Kidney (tissue), 14 donors: ENCODE results near the gene PPP2R2C. TPM values are rescaled to one million over a fixed set of nuclear protein-coding genes. Genes with fewer than 3 reads are reported as not detected.

Experiments
- DNase-seq, 5 donors: peaks; one replicate each; pipeline ENCODE4 v3.0.0-alpha.2; 2013 to 2020
- FAIRE-seq: peaks from 2 replicates; lab custom pipeline; 2012; peaks lifted over from hg19 to GRCh38; lab: Jason Lieb, UNC
- H3K27ac ChIP-seq, 2 donors: one replicate each; pipeline ENCODE4 v1.7.0; 2013; ENCODE audit warnings: low read depth in 2 of 2, low read length in 2 of 2, inconsistent platforms in 1 of 2
- H3K27me3 ChIP-seq: one replicate; pipeline ENCODE4 v1.7.1; 2013; ENCODE audit warnings: low read length, inconsistent platforms; ENCODE audit not compliant: control insufficient read depth, insufficient read depth
- H3K36me3 ChIP-seq, 3 donors: one replicate each; pipeline versions ENCODE4 v1.7.0 to v1.7.1; 2013; ENCODE audit warnings: low read length in 3 of 3, control low read depth in 1 of 3, inconsistent platforms in 1 of 3; ENCODE audit not compliant: insufficient read depth in 3 of 3, control insufficient read depth in 2 of 3
- H3K4me1 ChIP-seq, 3 donors: one replicate each; pipeline versions ENCODE4 v1.7.0 to v1.7.1; 2013; ENCODE audit warnings: low read length in 3 of 3, inconsistent platforms in 1 of 3, low read depth in 1 of 3; ENCODE audit not compliant: control insufficient read depth in 2 of 3, insufficient read depth in 2 of 3
- H3K4me3 ChIP-seq, 3 donors: one replicate each; pipeline versions ENCODE4 v1.7.0 to v1.8.1; 2013; ENCODE audit warnings: low read length in 3 of 3, control low read depth in 1 of 3, inconsistent platforms in 1 of 3
- H3K9ac ChIP-seq, 3 donors: one replicate each; pipeline versions ENCODE4 v1.7.0 to v1.7.1; 2013; ENCODE audit warnings: low read length in 3 of 3, control low read depth in 1 of 3, inconsistent platforms in 1 of 3
- H3K9me3 ChIP-seq, 3 donors: one replicate each; pipeline versions ENCODE4 v1.7.0 to v1.7.1; 2013; ENCODE audit warnings: low read length in 3 of 3, control low read depth in 1 of 3, inconsistent platforms in 1 of 3; ENCODE audit not compliant: control insufficient read depth in 2 of 3, insufficient read depth in 1 of 3
- CTCF ChIP-seq: IDR thresholded peaks from 3 replicates; pipeline ENCODE4 v1.5.1; 2012; ENCODE audit warnings: mild to moderate bottlenecking, moderate library complexity, borderline replicate concordance; ENCODE audit not compliant: insufficient read depth; ENCODE audit errors: extremely low read depth
- intact Hi-C: fragments of 100-400 bp; cut with DNase I; formaldehyde crosslinking; loops from one replicate; pipeline ENCODE4 v1.11.1; 2022
- polyA plus RNA-seq: library from polyadenylated mRNA; stranded (reverse); fragments of 350-450 nt; fragmentation: Illumina TruSeq; extraction: RNeasy Lipid Tissue Mini Kit (QIAGEN cat#74804); gene quantifications from one replicate; pipeline ENCODE4 v1.2.3, GENCODE V29; 2014; ENCODE audit warnings: low read depth, low replicate concordance; ENCODE audit not compliant: insufficient read depth
- total RNA-seq: library from RNA; stranded (reverse); fragmentation: NEBNext Ultra II Directional; extraction: Animal tissue kit (Norgen Biotek cat#: 25700); gene quantifications from one replicate; pipeline ENCODE4 v1.2.1, GENCODE V29; 2021
- donor health status: control.
- donor health status: control.
- donor health status: control.
- donor health status: control.
- donor health status: control.
- donor health status: DM: yes; HTN: yes; CAD: no.
- donor health status: Normal renal cell carcinoma (clear cell type).

The PPP2R2C gene
- total and polyA plus RNA-seq, 2 donors from 2014 or later, result 0.39 to 0.82 TPM

- FAIRE-seq, result no peak
- no peaks in the 10 kb centered on the region for H3K27me3 ChIP-seq
- DNase-seq, result peak in 4 of 5 donors; percentile 41 to 65 (median 55)
- H3K27ac ChIP-seq, result no peak overlapping the region
- H3K4me1 ChIP-seq, result peaks cover 0 to 22% (median 6%) of the 10 kb centered on the region in 3 donors
- no peaks in the 10 kb centered on the region for H3K9me3 ChIP-seq
- TF ChIP-seq CTCF, result no peak
- no peak overlapping the region for H3K4me3 ChIP-seq
- H3K9ac ChIP-seq, result no peak overlapping the region
- intact Hi-C loops, result no loop called here
- H3K36me3 ChIP-seq, result no peaks in the 10 kb centered on the region
Measured at GRCh38 chr4:6272863-6273660, 199.4 kb downstream of the PPP2R2C start.

GRCh38 chr4:6271701-6272465 is 200.5 kb downstream of the PPP2R2C start:
- intact Hi-C loops, result no loop called here
- H3K27me3 ChIP-seq, result no peaks in the 10 kb centered on the region
- no peak for FAIRE-seq
- H3K9ac ChIP-seq, result peak overlapping the region in 1 of 3 donors; percentile 41
- peaks cover 0 to 18% (median 6%) of the 10 kb centered on the region in 3 donors for H3K4me1 ChIP-seq
- H3K4me3 ChIP-seq, result no peak overlapping the region
- H3K27ac ChIP-seq, result no peak overlapping the region
- peak in 1 of 5 donors; percentile 87 for DNase-seq
- no peaks in the 10 kb centered on the region for H3K36me3 ChIP-seq
- H3K9me3 ChIP-seq, result no peaks in the 10 kb centered on the region
- no peak for TF ChIP-seq CTCF

GRCh38 chr4:6271206-6271605 is 201.2 kb downstream of the PPP2R2C start:
- Histone ChIP-seq H3K4me1 (peaks cover 0 to 18% (median 6%) of the 10 kb centered on the region in 3 donors), H3K36me3 (no peaks in the 10 kb centered on the region), H3K9ac (peak overlapping the region in 2 of 3 donors; percentile 15 to 41), H3K9me3 (no peaks in the 10 kb centered on the region), H3K27me3 (no peaks in the 10 kb centered on the region), H3K27ac (peak overlapping the region in 1 of 2 donors; percentile 28), H3K4me3 (peak overlapping the region in 1 of 3 donors; percentile 80)
- no peak for TF ChIP-seq CTCF
- FAIRE-seq (no peak), DNase-seq (no peak)
- intact Hi-C loops, result no loop called here
